Uterus (tissue), 4 donors: Measurements from ENCODE around the gene KCNH3. TPM values are rescaled to one million over a fixed set of nuclear protein-coding genes. Genes with fewer than 3 reads are reported as not detected.

Experiments
- DNase-seq, 2 donors: peaks; one replicate each; pipeline ENCODE4 v3.0.0-alpha.2; 2019 to 2020
- H3K27ac ChIP-seq, 2 donors: fragments of 200-600 bp; sonication (generic); 1 replicate in 1 of 2; 2 replicates in 1 of 2; pipeline ENCODE4 v1.5.1; 2016 to 2018
- H3K27me3 ChIP-seq, 2 donors: fragments of 200-600 bp; sonication (generic); one replicate each; pipeline ENCODE4 v1.5.1; 2018 to 2019; ENCODE audit warnings: control low read depth in 1 of 2
- H3K36me3 ChIP-seq, 2 donors: fragments of 200-600 bp; sonication (generic); one replicate each; pipeline ENCODE4 v1.5.1; 2019; ENCODE audit warnings: control low read depth in 1 of 2
- H3K4me1 ChIP-seq, 2 donors: fragments of 200-600 bp; sonication (generic); one replicate each; pipeline ENCODE4 v1.5.1; 2018 to 2019; ENCODE audit warnings: control low read depth in 1 of 2
- H3K4me3 ChIP-seq, 2 donors: fragments of 200-600 bp; sonication (generic); 1 replicate in 1 of 2; 2 replicates in 1 of 2; pipeline ENCODE4 v1.5.1; 2018 to 2019; ENCODE audit warnings: mild to moderate bottlenecking in 1 of 2
- H3K9me3 ChIP-seq, 2 donors: fragments of 200-600 bp; sonication (generic); one replicate each; pipeline ENCODE4 v1.5.1; 2019; ENCODE audit warnings: control low read depth in 1 of 2
- POLR2A ChIP-seq, 2 donors: fragments of 450-650 bp; IDR thresholded peaks; one replicate each; pipeline ENCODE4 v1.6.1; 2016; ENCODE audit warnings: antibody characterized with exemption in 2 of 2, mild to moderate bottlenecking in 1 of 2, moderate library complexity in 1 of 2
- intact Hi-C: fragments of 100-400 bp; cut with DNase I; formaldehyde crosslinking; loops from one replicate; pipeline ENCODE4 v1.15.1; 2023; ENCODE audit warnings: low total_unique reads
- total RNA-seq, 4 donors: library from RNA; depleted of rRNA in 3 of 4; stranded (reverse); fragments of >200 nt in 3 of 4; gene quantifications; one replicate each; pipeline versions ENCODE4 v1.1.0 to v1.2.4, GENCODE V29; 2014 to 2023
- TF ChIP-seq, protein P1 (sequence below), 4 experiments: fragments of 200-600 bp in 2 of 4; fragments of 450-650 bp in 2 of 4; sonication (generic) in 2 of 4; IDR thresholded peaks; one replicate each; pipeline ENCODE4 v1.5.1; 2016 to 2019; ENCODE audit warnings: antibody characterized with exemption in 4 of 4, mild to moderate bottlenecking in 2 of 4, moderate library complexity in 1 of 4
- donor health status: DM: yes; HTN: yes; CAD: no.

Gene KCNH3
- total RNA-seq, 4 donors from 2014 or later = under 0.01 to 1.7 (median 0.43) TPM; not detected in 1

DNA sequence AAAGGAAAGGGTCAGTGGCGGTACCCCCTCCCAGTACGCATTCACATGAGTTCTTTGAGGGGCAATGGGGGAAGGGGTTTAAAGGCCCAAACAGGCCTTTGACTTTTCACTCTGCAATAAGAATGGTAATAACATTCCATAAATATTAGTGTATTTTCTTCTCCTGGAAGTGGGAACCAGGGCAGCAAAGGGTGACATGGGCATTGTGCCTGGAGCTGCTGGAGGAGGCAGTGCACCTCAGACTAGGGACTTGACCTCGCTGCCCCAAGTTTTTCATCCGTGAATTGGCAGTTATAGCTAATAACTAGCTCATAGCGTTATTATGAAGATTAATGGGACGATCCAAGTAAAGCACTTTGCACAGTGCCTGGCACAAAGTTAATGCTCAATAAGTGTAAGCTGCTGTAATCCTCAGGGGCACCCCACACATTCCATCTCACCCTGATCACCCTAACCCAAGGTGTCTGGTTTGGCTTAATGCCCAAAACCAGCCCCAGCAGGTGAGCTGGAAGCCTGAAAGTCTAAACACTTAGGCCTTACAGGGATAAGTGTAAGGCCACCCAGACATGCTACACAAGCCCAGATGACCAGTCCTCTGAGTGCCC lies 2.8 kb upstream of the KCNH3 start:
- TF ChIP-seq, protein P1, sequence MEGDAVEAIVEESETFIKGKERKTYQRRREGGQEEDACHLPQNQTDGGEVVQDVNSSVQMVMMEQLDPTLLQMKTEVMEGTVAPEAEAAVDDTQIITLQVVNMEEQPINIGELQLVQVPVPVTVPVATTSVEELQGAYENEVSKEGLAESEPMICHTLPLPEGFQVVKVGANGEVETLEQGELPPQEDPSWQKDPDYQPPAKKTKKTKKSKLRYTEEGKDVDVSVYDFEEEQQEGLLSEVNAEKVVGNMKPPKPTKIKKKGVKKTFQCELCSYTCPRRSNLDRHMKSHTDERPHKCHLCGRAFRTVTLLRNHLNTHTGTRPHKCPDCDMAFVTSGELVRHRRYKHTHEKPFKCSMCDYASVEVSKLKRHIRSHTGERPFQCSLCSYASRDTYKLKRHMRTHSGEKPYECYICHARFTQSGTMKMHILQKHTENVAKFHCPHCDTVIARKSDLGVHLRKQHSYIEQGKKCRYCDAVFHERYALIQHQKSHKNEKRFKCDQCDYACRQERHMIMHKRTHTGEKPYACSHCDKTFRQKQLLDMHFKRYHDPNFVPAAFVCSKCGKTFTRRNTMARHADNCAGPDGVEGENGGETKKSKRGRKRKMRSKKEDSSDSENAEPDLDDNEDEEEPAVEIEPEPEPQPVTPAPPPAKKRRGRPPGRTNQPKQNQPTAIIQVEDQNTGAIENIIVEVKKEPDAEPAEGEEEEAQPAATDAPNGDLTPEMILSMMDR (IDR thresholded peaks at IDR 0.05) = no peak
- TF ChIP-seq POLR2A (IDR thresholded peaks at IDR 0.05) = no peak
- Histone ChIP-seq H3K4me1 (peaks cover 0 to 12% of the 10 kb centered on the region in 2 donors), H3K9me3 (no peaks in the 10 kb centered on the region), H3K27ac (no peak overlapping the region), H3K4me3 (no peak overlapping the region), H3K27me3 (no peaks in the 10 kb centered on the region), H3K36me3 (no peaks in the 10 kb centered on the region)
- intact Hi-C loops = no loop called here
- no peak for DNase-seq

DNA sequence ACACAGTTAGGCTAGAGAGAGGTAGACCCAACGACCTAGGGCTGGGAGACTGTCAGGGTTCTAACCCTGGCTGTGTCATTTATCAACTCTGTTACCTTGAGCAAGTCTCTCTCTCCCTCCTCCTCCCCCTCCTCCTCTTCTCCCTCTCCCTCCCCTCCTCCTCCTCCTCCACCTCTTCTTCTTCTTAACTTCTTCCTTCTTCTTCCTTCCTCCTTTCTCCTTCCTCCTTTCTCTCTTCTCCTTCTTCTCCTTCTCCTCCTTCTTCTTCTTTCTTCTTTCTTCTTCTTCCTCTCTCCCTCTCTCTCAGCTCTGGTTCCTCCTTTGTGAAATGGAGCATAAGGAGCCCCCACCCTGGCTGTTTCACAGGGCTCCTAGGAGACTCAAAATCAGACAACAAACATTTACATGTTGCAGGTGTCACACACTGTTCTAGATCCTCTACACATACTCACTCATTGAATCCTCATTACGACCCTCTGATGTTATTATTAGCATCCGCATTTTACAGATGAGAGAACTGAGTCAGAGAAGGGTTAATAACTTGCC lies 2.2 kb upstream of the KCNH3 start:
- Histone ChIP-seq H3K27ac (no peak overlapping the region), H3K27me3 (no peaks in the 10 kb centered on the region), H3K36me3 (no peaks in the 10 kb centered on the region), H3K9me3 (no peaks in the 10 kb centered on the region), H3K4me3 (no peak overlapping the region), H3K4me1 (peaks cover 0 to 12% of the 10 kb centered on the region in 2 donors)
- no peak for DNase-seq
- TF ChIP-seq POLR2A (IDR thresholded peaks at IDR 0.05) = no peak
- TF ChIP-seq, protein P1 (IDR thresholded peaks at IDR 0.05) = no peak
- intact Hi-C loops = no loop called here

DNA sequence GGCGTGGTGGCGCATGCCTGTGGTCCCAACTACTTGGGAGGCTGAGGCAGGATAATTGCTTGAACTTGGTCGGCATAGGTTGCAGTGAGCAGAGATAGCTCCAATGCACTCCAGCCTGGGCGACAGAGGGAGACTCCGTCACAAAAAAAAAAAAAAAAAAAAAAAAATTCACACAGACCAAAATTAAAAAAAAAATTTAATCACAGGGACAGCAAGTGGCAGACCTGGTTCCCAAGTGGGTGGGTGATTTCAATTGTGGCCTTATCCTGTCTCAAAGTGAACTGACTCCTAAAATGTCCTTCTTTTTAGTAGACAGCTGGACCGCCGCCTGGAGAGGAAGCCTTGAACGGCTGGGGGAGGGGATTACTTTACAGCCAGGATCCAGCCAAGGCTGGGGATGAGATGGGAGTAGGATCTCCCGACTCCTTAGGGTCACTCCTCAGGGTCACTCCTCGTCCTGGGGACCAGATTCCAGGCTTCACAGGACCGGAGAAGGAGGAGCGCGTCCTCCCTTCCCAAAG lies 1.5 kb upstream of the KCNH3 start:
- DNase-seq = no peak
- intact Hi-C loops = no loop called here
- Histone ChIP-seq H3K9me3 (no peaks in the 10 kb centered on the region), H3K4me1 (peaks cover 0 to 12% of the 10 kb centered on the region in 2 donors), H3K27me3 (no peaks in the 10 kb centered on the region), H3K27ac (no peak overlapping the region), H3K4me3 (peak overlapping the region in 1 of 2 donors; percentile 45), H3K36me3 (no peaks in the 10 kb centered on the region)
- TF ChIP-seq, protein P1 (IDR thresholded peaks at IDR 0.05) = no peak
- TF ChIP-seq POLR2A (IDR thresholded peaks at IDR 0.05) = no peak

DNA sequence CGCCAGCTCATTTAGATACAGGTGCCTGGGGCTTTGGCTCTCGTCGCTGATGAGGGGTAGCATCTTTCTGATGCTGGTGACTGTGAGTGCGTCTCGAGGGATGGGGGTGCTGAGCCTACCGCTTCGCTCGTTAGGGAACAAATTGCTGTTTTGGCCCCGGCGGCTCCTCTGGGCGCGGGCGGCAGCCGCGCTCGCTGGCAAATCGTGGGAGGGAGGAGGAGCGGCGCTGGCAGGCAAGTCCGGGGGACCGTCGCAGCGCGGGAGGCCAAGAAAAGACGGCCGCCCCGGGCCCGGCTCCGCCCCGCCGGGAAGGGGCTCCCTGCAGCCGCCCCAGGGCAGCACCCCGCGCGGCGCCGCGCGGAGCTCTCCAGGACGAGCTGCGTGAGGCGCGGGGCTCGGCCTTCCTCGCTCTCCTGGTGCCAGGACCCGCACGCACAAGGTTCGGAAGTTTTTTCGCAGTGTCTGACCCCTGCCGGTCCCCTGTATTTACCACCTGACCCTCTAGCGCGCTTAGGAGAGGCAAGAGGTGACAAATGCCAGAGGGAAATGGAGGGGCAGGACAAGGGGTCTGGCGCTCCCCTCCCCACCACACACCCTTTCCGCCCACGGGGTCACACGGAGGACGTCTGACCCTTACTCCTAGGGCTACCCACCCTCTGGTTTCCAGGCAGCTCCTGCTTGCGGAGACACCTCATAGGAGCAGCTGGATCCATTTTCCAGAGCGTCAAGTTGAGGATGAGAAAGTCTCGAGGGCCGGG lies 899 bp upstream of the KCNH3 start:
- no peak for DNase-seq
- Histone ChIP-seq H3K4me3 (peak overlapping the region; percentile 38 to 45), H3K4me1 (peaks cover 0 to 12% of the 10 kb centered on the region in 2 donors), H3K9me3 (no peaks in the 10 kb centered on the region), H3K27me3 (no peaks in the 10 kb centered on the region), H3K27ac (no peak overlapping the region), H3K36me3 (no peaks in the 10 kb centered on the region)
- TF ChIP-seq, protein P1 (IDR thresholded peaks at IDR 0.05) = no peak
- no peak for TF ChIP-seq POLR2A (IDR thresholded peaks at IDR 0.05)
- intact Hi-C loops = no loop called here
